T-helper 22 cell (primary cell): ENCODE data around the gene SLC35G2.
"Not testable (repeated sequence)": the region's sequence is repeated elsewhere in the genome, so short reads cannot be mapped to it uniquely, and the experiment has no call there.

Source experiments
- DNase-seq: peaks from one replicate; pipeline ENCODE4 v3.0.0-alpha.2; 2020; ENCODE audit warnings: low read depth

Gene SLC35G2

GRCh38 chr3:136885357-136886213 lies 66.7 kb downstream of the SLC35G2 start:
- DNase-seq, result no peak

- DNase-seq, result no peak
Observed at GRCh38 chr3:136889947-136890346, 71.0 kb downstream of the SLC35G2 start.

- no peak for DNase-seq
Observed at GRCh38 chr3:136891934-136892855, 73.3 kb downstream of the SLC35G2 start.

GRCh38 chr3:136893848-136894443 lies 75.0 kb downstream of the SLC35G2 start:
- no peak for DNase-seq

- DNase-seq, result not testable (repeated sequence)
Observed at GRCh38 chr3:136897171-136897570, 78.2 kb downstream of the SLC35G2 start.

- DNase-seq, result no peak
Observed at GRCh38 chr3:136898549-136898948, 79.6 kb downstream of the SLC35G2 start.

- DNase-seq, result no peak
Observed at GRCh38 chr3:136898954-136899353, 80.0 kb downstream of the SLC35G2 start.

- DNase-seq, result no peak
Observed at GRCh38 chr3:136899622-136900158, 80.8 kb downstream of the SLC35G2 start.

- not testable (repeated sequence) for DNase-seq
Observed at GRCh38 chr3:136900694-136901093, 81.8 kb downstream of the SLC35G2 start.

- DNase-seq, result no peak
Observed at GRCh38 chr3:136901391-136901790, 82.5 kb downstream of the SLC35G2 start.

GRCh38 chr3:136902530-136902929 lies 83.6 kb downstream of the SLC35G2 start:
- DNase-seq, result not testable (repeated sequence)

GRCh38 chr3:136903899-136904298 lies 85.0 kb downstream of the SLC35G2 start:
- no peak for DNase-seq

- no peak for DNase-seq
Observed at GRCh38 chr3:136904746-136905145, 85.8 kb downstream of the SLC35G2 start.
